K562 (cell line): Measurements from ENCODE around the gene AMBRA1. TPM values are rescaled to one million over a fixed set of nuclear protein-coding genes. Genes with fewer than 3 reads are reported as not detected.

Experiments
- ATAC-seq: fragments of 200-7000 bp; cut with Tn5 transposase; 3 replicates; pipeline ENCODE4 v1.9.1; 2020; ENCODE audit warnings: moderate library complexity
- BruUV-seq: library from RNA; stranded (reverse); fragments of 400-500 nt; replicated peaks from 2 replicates; lab custom pipeline; 2021; lab: Mats Ljungman, UMichigan
- CTCF ChIA-PET: fragments of 300-600 bp; formaldehyde crosslinking; extraction: SDS; loops from one replicate; lab custom pipeline; 2021; ENCODE audit warnings: low intra/inter-chr PET ratio; lab: Yijun Ruan, JAX
- POLR2A ChIA-PET: fragments of 300-600, 350-650 bp; sonication (Branson Sonifier 250); formaldehyde crosslinking; extraction: SDS; loops from one replicate; lab custom pipeline; 2021; ENCODE audit warnings: antibody characterized with exemption, inconsistent platforms; lab: Yijun Ruan, JAX
- DNase-seq, 4 experiments: peaks; one replicate each; pipeline versions ENCODE4 v3.0.0 to v3.0.0-alpha.2; 2011 to 2018; ENCODE audit warnings: low spot score in 3 of 4, mixed read lengths in 3 of 4; ENCODE audit errors: extremely low read depth in 1 of 4
- FAIRE-seq: peaks from 2 replicates; lab custom pipeline; 2011; peaks lifted over from hg19 to GRCh38; lab: Jason Lieb, UNC
- H2AFZ ChIP-seq: 2 replicates; pipeline ENCODE4 v1.6.0; 2011; ENCODE audit warnings: low read depth, low read length, control low read depth, inconsistent platforms
- H3K27ac ChIP-seq: fragments of 200-600 bp; 3 replicates; pipeline ENCODE4 v1.8.0; 2011; ENCODE audit warnings: low read depth, mild to moderate bottlenecking, control low read depth, inconsistent platforms, low read length, moderate library complexity, mixed read lengths; ENCODE audit errors: extremely low read depth
- H3K27me3 ChIP-seq, 2 experiments: fragments of 300-600 bp in 1 of 2; 2 replicates in 1 of 2; 3 replicates in 1 of 2; pipeline versions ENCODE4 v1.6.0 to v1.8.0; 2011; ENCODE audit warnings: inconsistent platforms in 2 of 2, low read length in 2 of 2, mild to moderate bottlenecking in 1 of 2, mixed read lengths in 1 of 2, moderate library complexity in 1 of 2; ENCODE audit not compliant: control insufficient read depth in 2 of 2, insufficient read depth in 2 of 2
- H3K36me3 ChIP-seq: fragments of 300-600 bp; 3 replicates; pipeline ENCODE4 v1.8.0; 2011; ENCODE audit warnings: mild to moderate bottlenecking, low read length, inconsistent platforms; ENCODE audit not compliant: control insufficient read depth, insufficient read depth
- H3K4me1 ChIP-seq, 2 experiments: fragments of 200-600 bp in 1 of 2; replicated peaks in 1 of 2; 2 replicates in 1 of 2; 3 replicates in 1 of 2; pipeline versions ENCODE4 v1.5.1 to v1.8.0; 2011; ENCODE audit warnings: inconsistent platforms in 2 of 2, low read length in 2 of 2, mild to moderate bottlenecking in 1 of 2, mixed read lengths in 1 of 2, moderate library complexity in 1 of 2; ENCODE audit not compliant: control insufficient read depth in 2 of 2, insufficient read depth in 2 of 2
- H3K4me2 ChIP-seq: 2 replicates; pipeline ENCODE4 v1.6.1; 2011; ENCODE audit warnings: low read length, control low read depth, inconsistent platforms, mixed read lengths; ENCODE audit not compliant: insufficient read depth
- H3K4me3 ChIP-seq: fragments of 200-600 bp; sonication (generic), shearing (Covaris generic); 2 replicates; pipeline ENCODE4 v1.5.1; 2016; ENCODE audit warnings: control low read depth, inconsistent platforms
- H3K79me2 ChIP-seq: fragments of 200-600 bp; 3 replicates; pipeline ENCODE4 v1.8.0; 2011; ENCODE audit warnings: low read length, inconsistent platforms; ENCODE audit not compliant: control insufficient read depth, insufficient read depth
- H3K9ac ChIP-seq, 2 experiments: 2 replicates each; pipeline versions ENCODE4 v1.6.0 to v1.6.1; 2011; ENCODE audit warnings: low read depth in 2 of 2, low read length in 2 of 2, control low read depth in 1 of 2, inconsistent platforms in 1 of 2, mild to moderate bottlenecking in 1 of 2, mixed read lengths in 1 of 2; ENCODE audit not compliant: insufficient read depth in 1 of 2
- H3K9me1 ChIP-seq: one replicate; pipeline ENCODE4 v1.6.0; 2011; ENCODE audit warnings: inconsistent platforms, mild to moderate bottlenecking, low read length, moderate library complexity; ENCODE audit not compliant: control insufficient read depth, insufficient read depth
- H3K9me3 ChIP-seq: replicated peaks from 2 replicates; pipeline ENCODE4 v1.5.1; 2011; ENCODE audit warnings: low read depth, low read length, inconsistent platforms; ENCODE audit not compliant: control insufficient read depth, insufficient read depth
- H4K20me1 ChIP-seq: replicated peaks from 2 replicates; pipeline ENCODE4 v1.6.1; 2011; ENCODE audit warnings: low read length, inconsistent platforms, mixed read lengths; ENCODE audit not compliant: control insufficient read depth, insufficient read depth
- BACH1 ChIP-seq: fragments of 200-800 bp; sonication (Bioruptor generic); IDR thresholded peaks from 2 replicates; pipeline ENCODE4 v1.6.1; 2016; ENCODE audit warnings: missing genetic modification characterization, missing compliant biosample characterization
- HDAC3 ChIP-seq: fragments of 450-650 bp; IDR thresholded peaks from 2 replicates; pipeline ENCODE4 v1.6.1; 2018; ENCODE audit warnings: borderline replicate concordance, mild to moderate bottlenecking, moderate library complexity; ENCODE audit not compliant: partially characterized antibody
- NCOA1 ChIP-seq: fragments of 450-650 bp; IDR thresholded peaks from 2 replicates; pipeline ENCODE4 v1.6.1; 2016; ENCODE audit warnings: low read depth
- RBFOX2 ChIP-seq: fragments of 200-400 bp; formaldehyde crosslinking; IDR thresholded peaks from 2 replicates; pipeline ENCODE4 v1.6.1; 2017; ENCODE audit warnings: low read depth, mild to moderate bottlenecking, low read length, moderate library complexity
- SIN3A ChIP-seq, 2 experiments: fragments of 150-350 bp in 1 of 2; IDR thresholded peaks; 2 replicates each; pipeline ENCODE4 v1.6.1; 2011 to 2016; ENCODE audit warnings: borderline replicate concordance in 2 of 2, low read depth in 2 of 2, low read length in 2 of 2, mild to moderate bottlenecking in 2 of 2, moderate library complexity in 2 of 2; ENCODE audit not compliant: control insufficient read depth in 1 of 2
- SUPT5H ChIP-seq: fragments of 450-650 bp; IDR thresholded peaks from 2 replicates; pipeline ENCODE4 v1.6.1; 2016
- TBP ChIP-seq: optimal IDR thresholded peaks from 2 replicates; pipeline ENCODE3; 2011; ENCODE audit warnings: low read depth, low read length, improper control_type of control experiment
- U2AF1 ChIP-seq: fragments of 200-400 bp; formaldehyde crosslinking; optimal IDR thresholded peaks from 2 replicates; pipeline ENCODE3; 2017; ENCODE audit warnings: mild to moderate bottlenecking, low read depth, low read length, moderate library complexity
- YY1 ChIP-seq, 3 experiments: IDR thresholded peaks; 2 replicates each; pipeline ENCODE4 v1.6.1; 2011; ENCODE audit warnings: low read length in 2 of 3, mild to moderate bottlenecking in 2 of 3, moderate library complexity in 2 of 3, borderline replicate concordance in 1 of 3, control low read depth in 1 of 3, low read depth in 1 of 3; ENCODE audit not compliant: insufficient read depth in 3 of 3, insufficient replicate concordance in 2 of 3, control insufficient read depth in 1 of 3, insufficient read length in 1 of 3; ENCODE audit errors: extremely low read depth in 1 of 3
- ZKSCAN1 ChIP-seq: fragments of 150-350 bp; IDR thresholded peaks from 2 replicates; pipeline ENCODE4 v1.6.1; 2016; ENCODE audit warnings: low read depth, low read length
- ZNF398 ChIP-seq: fragments of 250-450 bp; sonication (Bioruptor Pico); IDR thresholded peaks from 2 replicates; pipeline ENCODE4 v1.8.0; 2021; ENCODE audit warnings: moderate library complexity, mild to moderate bottlenecking, inconsistent platforms
- ZNF445 ChIP-seq: fragments of 250-450 bp; sonication (Bioruptor Pico); IDR thresholded peaks from 2 replicates; pipeline ENCODE4 v1.4.0; 2020; ENCODE audit warnings: low read depth, mild to moderate bottlenecking, moderate library complexity
- WGBS: fragments of 100-300 bp; shearing (Covaris generic); methylation state at CpG from one replicate; pipeline ENCODE4 v1.1.6; 2016; ENCODE audit warnings: low coverage, mixed read lengths; ENCODE audit not compliant: insufficient coverage; ENCODE audit errors: missing lambda C conversion rate; 5-methylcytosine and 5-hydroxymethylcytosine counted together
- in situ Hi-C: fragments of 300-500 bp; cut with MboI; formaldehyde crosslinking; loops from 4 replicates; pipeline ENCODE4 v1.15.0; 2018; ENCODE audit warnings: inconsistent platforms, mixed read lengths
- intact Hi-C: fragments of 100-400 bp; cut with micrococcal nuclease; formaldehyde crosslinking; loops from 2 replicates; pipeline ENCODE4 v1.14.2; 2022
- polyA plus RNA-seq, 8 experiments: library from polyadenylated mRNA; depleted of rRNA in 4 of 8; stranded (reverse) in 5 of 8; unstranded in 3 of 8; fragments of >200 nt; fragmentation: Nextera tagmentation in 2 of 8; fragmentation: Illumina TruSeq in 1 of 8; extraction: Ambion mirVana in 2 of 8; extraction: Trizol in 1 of 8; gene quantifications; 2 replicates each; pipeline versions ENCODE4 v1.2.1 to v1.2.3, GENCODE V29; 2011 to 2014; ENCODE audit warnings: inconsistent platforms in 1 of 8, missing spikeins in 1 of 8
- total RNA-seq, 7 experiments: library from RNA; depleted of rRNA in 6 of 7; stranded (reverse); fragments of >200 nt in 6 of 7; fragmentation: Illumina TruSeq in 2 of 7; extraction: Trizol in 2 of 7; gene quantifications; 2 replicates each; pipeline versions ENCODE4 v1.2.1 to v1.2.3, GENCODE V29; 2011 to 2021; ENCODE audit warnings: low replicate concordance in 1 of 7
- TF ChIP-seq, protein P1 (sequence below): fragments of 200-800 bp; sonication (Bioruptor generic); IDR thresholded peaks from 2 replicates; pipeline ENCODE4 v1.6.1; 2017; ENCODE audit warnings: missing genetic modification characterization, missing compliant biosample characterization

AMBRA1 gene
- total and polyA plus RNA-seq, 9 of the 15 experiments (the other 6 are each of a cell fraction or from before 2014, with no cell fraction given), result 0.15 to 24.5 (median 13.0) TPM

- TF ChIP-seq ZKSCAN1 (0 out of 2 replicates have a peak, but pooled peaks have one; percentile 9), U2AF1 (peak; percentile 50), RBFOX2 (peak; percentile 49)
- TF ChIP-seq, protein P1, sequence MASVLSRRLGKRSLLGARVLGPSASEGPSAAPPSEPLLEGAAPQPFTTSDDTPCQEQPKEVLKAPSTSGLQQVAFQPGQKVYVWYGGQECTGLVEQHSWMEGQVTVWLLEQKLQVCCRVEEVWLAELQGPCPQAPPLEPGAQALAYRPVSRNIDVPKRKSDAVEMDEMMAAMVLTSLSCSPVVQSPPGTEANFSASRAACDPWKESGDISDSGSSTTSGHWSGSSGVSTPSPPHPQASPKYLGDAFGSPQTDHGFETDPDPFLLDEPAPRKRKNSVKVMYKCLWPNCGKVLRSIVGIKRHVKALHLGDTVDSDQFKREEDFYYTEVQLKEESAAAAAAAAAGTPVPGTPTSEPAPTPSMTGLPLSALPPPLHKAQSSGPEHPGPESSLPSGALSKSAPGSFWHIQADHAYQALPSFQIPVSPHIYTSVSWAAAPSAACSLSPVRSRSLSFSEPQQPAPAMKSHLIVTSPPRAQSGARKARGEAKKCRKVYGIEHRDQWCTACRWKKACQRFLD (CRISPR knock-in tag), result 0 out of 2 replicates have a peak, but pooled peaks have one; percentile 57
Measured at GRCh38 chr11:46381048-46381818, 212.6 kb downstream of the AMBRA1 start, which contains the start of gene MDK (continued).

GRCh38 chr11:46380340-46381047 is 213.3 kb downstream of the AMBRA1 start:
- peak overlapping the region; percentile 75 for H3K4me3 ChIP-seq
- FAIRE-seq, result peak; percentile 87
- BruUV-seq, result no TSS peak
- in situ Hi-C loops, result no loop called here
- DNase-seq, result peak; percentile 86 to 90 (median 88)
- no peaks in the 10 kb centered on the region; the same call in 1 of the 2 replicates for H4K20me1 ChIP-seq
- 0% methylated on average over 10 of the region's 45 CpGs for WGBS
- peak overlapping the region; percentile 82 for H2AFZ ChIP-seq
- peak overlapping the region; percentile 87 to 94 for H3K9ac ChIP-seq
- peak overlapping the region; percentile 76 for H3K4me2 ChIP-seq
- H3K9me3 ChIP-seq, result no peaks in the 10 kb centered on the region
- peaks cover 7% of the 10 kb centered on the region for H3K9me1 ChIP-seq
- intact Hi-C loops, result loop anchor here (2.0 to 5.0 kb wide), 2 partner anchors 28 to 133 kb away; no protein-coding TSS in a partner anchor
- peak overlapping the region; percentile 96 for H3K27ac ChIP-seq
- no peaks in the 10 kb centered on the region for H3K27me3 ChIP-seq
- peak; percentile 62 for ATAC-seq
- CTCF ChIA-PET, result interaction anchor here (0.6 kb wide), 1 partner anchor 132 kb away, joined by 4 read pairs; no protein-coding TSS in a partner anchor
- peaks cover 52% of the 10 kb centered on the region; the same call in 2 of the 3 replicates for H3K36me3 ChIP-seq
- POLR2A ChIA-PET, result interaction anchor here (0.6 to 2.3 kb wide), 6 partner anchors 9 to 137 kb away, joined by 3 to 10 read pairs (median 3); no protein-coding TSS in a partner anchor
- peaks cover 16% of the 10 kb centered on the region for H3K79me2 ChIP-seq
- peaks cover 25 to 66% of the 10 kb centered on the region in 2 experiments for H3K4me1 ChIP-seq
- peak; percentile 62; the same call in 1 of the 2 replicates for TF ChIP-seq SUPT5H
- TF ChIP-seq BACH1, result no peak
- peak in 1 of 3 experiments; percentile 7 for TF ChIP-seq YY1 (IDR thresholded peaks at IDR 0.05; ENCODE audit: borderline replicate concordance in 1 of 3, control insufficient read depth in 1 of 3, extremely low read depth in 1 of 3, insufficient read depth in 3 of 3, insufficient read length in 1 of 3, insufficient replicate concordance in 2 of 3, low read depth in 1 of 3, low read length in 2 of 3)
- no peak; a peak in 1 of 4 replicates for TF ChIP-seq SIN3A (IDR thresholded peaks at IDR 0.05; ENCODE audit: borderline replicate concordance in 2 of 2, control insufficient read depth in 1 of 2, low read depth in 2 of 2, low read length in 2 of 2)
- TF ChIP-seq HDAC3, result no peak
- TF ChIP-seq NCOA1, result peak; percentile 32; the same call in 1 of the 2 replicates
- TF ChIP-seq ZNF445 (CRISPR knock-in tag), result no peak
- TF ChIP-seq TBP, result peak; percentile 10
- TF ChIP-seq ZNF398 (CRISPR knock-in tag), result no peak
